Naive thymus-derived CD4-positive, alpha-beta T cell (primary cell): ENCODE data around the gene GSTT4. TPM values are rescaled to one million over a fixed set of nuclear protein-coding genes. Genes with fewer than 3 reads are reported as not detected.
A peak's percentile ranks its signal among the peaks of the same experiment; 100 is the strongest.

ENCODE experiments used
- ATAC-seq: fragments of 150-1000 bp; cut with Tn5 transposase; 2 replicates; pipeline ENCODE4 v1.10.0; 2021; ENCODE audit warnings: mild to moderate bottlenecking, moderate library complexity
- CTCF ChIA-PET: fragments of 350-600 bp; sonication (Branson Sonifier 250); formaldehyde crosslinking; loops from one replicate; lab custom pipeline; 2021; ENCODE audit warnings: antibody characterized with exemption; lab: Charles Lee
- POLR2A ChIA-PET: fragments of 350-600 bp; sonication (Branson Sonifier 250); formaldehyde crosslinking; loops from one replicate; lab custom pipeline; 2021; ENCODE audit warnings: antibody characterized with exemption, inconsistent platforms; lab: Charles Lee
- DNase-seq, 9 donors: peaks; one replicate each; pipeline versions ENCODE4 v3.0.0 to v3.0.0-alpha.2; 2020 to 2022; ENCODE audit warnings: mixed read lengths in 1 of 9
- H3K27ac ChIP-seq: one replicate; pipeline ENCODE4 v1.7.0; 2013; ENCODE audit warnings: mild to moderate bottlenecking, low read depth, low read length, moderate library complexity
- H3K27me3 ChIP-seq, 2 donors: one replicate each; pipeline ENCODE4 v1.7.0; 2013; ENCODE audit warnings: low read length in 2 of 2, mild to moderate bottlenecking in 2 of 2, moderate library complexity in 2 of 2; ENCODE audit not compliant: control insufficient read depth in 2 of 2, insufficient read depth in 2 of 2
- H3K36me3 ChIP-seq, 3 experiments: 1 replicate in 2 of 3; 2 replicates in 1 of 3; pipeline ENCODE4 v1.7.0; 2013; ENCODE audit warnings: low read length in 3 of 3, mild to moderate bottlenecking in 3 of 3, moderate library complexity in 1 of 3; ENCODE audit not compliant: insufficient read depth in 3 of 3, control insufficient read depth in 2 of 3
- H3K4me1 ChIP-seq, 2 donors: one replicate each; pipeline ENCODE4 v1.7.0; 2013; ENCODE audit warnings: low read length in 2 of 2, mild to moderate bottlenecking in 2 of 2, moderate library complexity in 1 of 2; ENCODE audit not compliant: control insufficient read depth in 2 of 2, insufficient read depth in 2 of 2
- H3K4me3 ChIP-seq: 2 replicates; pipeline ENCODE4 v1.7.0; 2013; ENCODE audit warnings: mild to moderate bottlenecking, low read length
- H3K9me3 ChIP-seq, 3 experiments: 1 replicate in 2 of 3; 2 replicates in 1 of 3; pipeline ENCODE4 v1.7.0; 2013; ENCODE audit warnings: low read length in 3 of 3; ENCODE audit not compliant: control insufficient read depth in 2 of 3
- H3K27ac Mint-ChIP-seq, 9 donors: one replicate each; pipeline ENCODE4 v1.8.0; 2020 to 2022; ENCODE audit warnings: mixed read lengths in 9 of 9, mild to moderate bottlenecking in 8 of 9, moderate library complexity in 5 of 9, inconsistent platforms in 2 of 9
- H3K27me3 Mint-ChIP-seq, 5 donors: one replicate each; pipeline ENCODE4 v1.8.0; 2021 to 2022; ENCODE audit warnings: mixed read lengths in 5 of 5, mild to moderate bottlenecking in 1 of 5
- H3K36me3 Mint-ChIP-seq, 5 donors: one replicate each; pipeline ENCODE4 v1.8.0; 2020 to 2022; ENCODE audit warnings: mixed read lengths in 5 of 5, mild to moderate bottlenecking in 3 of 5, inconsistent platforms in 1 of 5
- H3K4me1 Mint-ChIP-seq, 7 donors: one replicate each; pipeline ENCODE4 v1.8.0; 2020 to 2022; ENCODE audit warnings: mixed read lengths in 7 of 7, mild to moderate bottlenecking in 3 of 7, inconsistent platforms in 1 of 7
- H3K4me3 Mint-ChIP-seq, 10 donors: one replicate each; pipeline ENCODE4 v1.8.0; 2020 to 2022; ENCODE audit warnings: mild to moderate bottlenecking in 10 of 10, mixed read lengths in 10 of 10, moderate library complexity in 6 of 10, inconsistent platforms in 2 of 10
- H3K9me3 Mint-ChIP-seq, 11 donors: one replicate each; pipeline ENCODE4 v1.8.0; 2020 to 2022; ENCODE audit warnings: mixed read lengths in 11 of 11, mild to moderate bottlenecking in 4 of 11, inconsistent platforms in 1 of 11, moderate library complexity in 1 of 11
- intact Hi-C, 2 donors: fragments of 100-400 bp; cut with micrococcal nuclease; formaldehyde crosslinking; loops; one replicate each; pipeline ENCODE4 v1.15.1; 2023
- polyA plus RNA-seq, 2 donors: library from polyadenylated mRNA; unstranded; fragments of 300-500 nt; fragmentation: Illumina TruSeq; gene quantifications; one replicate each; pipeline ENCODE4 v1.2.3, GENCODE V29; 2021
- total RNA-seq, 6 experiments: library from RNA in 5 of 6; stranded (reverse) in 5 of 6; gene quantifications; 1 replicate in 5 of 6; 2 replicates in 1 of 6; pipeline ENCODE4 v1.2.3 and lab custom pipeline; 2021 to 2026

The GSTT4 gene
- total and polyA plus RNA-seq, 7 experiments from 2014 or later: not detected

- H3K27me3 Mint-ChIP-seq: no peaks in the 10 kb centered on the region
- Histone ChIP-seq H3K27ac (no peak overlapping the region), H3K36me3 (no peaks in the 10 kb centered on the region), H3K9me3 (no peaks in the 10 kb centered on the region), H3K4me1 (peaks cover 3 to 5% of the 10 kb centered on the region in 2 donors), H3K27me3 (no peaks in the 10 kb centered on the region), H3K4me3 (no peak overlapping the region)
- H3K4me3 Mint-ChIP-seq: peak overlapping the region in 1 of 10 donors; percentile 26
- POLR2A ChIA-PET: interaction anchor here (0.7 to 0.8 kb wide), 2 partner anchors 11 to 53 kb away, joined by 4 read pairs; no protein-coding TSS in a partner anchor
- intact Hi-C loops: no loop called here
- H3K36me3 Mint-ChIP-seq: peaks cover 4 to 37% (median 29%) of the 10 kb centered on the region in 5 donors
- ATAC-seq: no peak
- H3K4me1 Mint-ChIP-seq: peaks cover 11 to 63% (median 39%) of the 10 kb centered on the region in 7 donors
- CTCF ChIA-PET: no interaction called here
- peak overlapping the region in 3 of 9 donors; percentile 13 to 40 (median 25) for H3K27ac Mint-ChIP-seq
- no peak for DNase-seq
- peaks cover 0 to 9% (median 4%) of the 10 kb centered on the region in 11 donors for H3K9me3 Mint-ChIP-seq
These were observed 18.0 kb upstream of the GSTT4 start for GRCh38 chr22:24023204-24023789.

- ATAC-seq (no peak), DNase-seq (no peak)
- Histone ChIP-seq H3K9me3 (no peaks in the 10 kb centered on the region), H3K27me3 (no peaks in the 10 kb centered on the region), H3K27ac (no peak overlapping the region), H3K4me1 (peaks cover 4 to 5% of the 10 kb centered on the region in 2 donors), H3K4me3 (no peak overlapping the region), H3K36me3 (no peaks in the 10 kb centered on the region)
- Mint-ChIP-seq H3K27me3 (no peaks in the 10 kb centered on the region), H3K9me3 (peaks cover 0 to 12% (median 4%) of the 10 kb centered on the region in 11 donors), H3K4me1 (peaks cover 16 to 61% (median 43%) of the 10 kb centered on the region in 7 donors), H3K27ac (no peak overlapping the region), H3K36me3 (peaks cover 12 to 42% (median 35%) of the 10 kb centered on the region in 5 donors), H3K4me3 (no peak overlapping the region)
- ChIA-PET POLR2A (no interaction called here), CTCF (no interaction called here)
- intact Hi-C loops: loop anchor here in 1 of 2 donors (2.0 kb wide), 1 partner anchor 17 kb away; no protein-coding TSS in a partner anchor
These were observed 16.1 kb upstream of the GSTT4 start for GRCh38 chr22:24021304-24021703.

GRCh38 chr22:24016156-24016555 lies 10.9 kb upstream of the GSTT4 start:
- Mint-ChIP-seq H3K4me1 (peaks cover 13 to 60% (median 38%) of the 10 kb centered on the region in 7 donors), H3K4me3 (no peak overlapping the region), H3K9me3 (peaks cover 0 to 7% (median 0%) of the 10 kb centered on the region in 11 donors), H3K27ac (no peak overlapping the region), H3K36me3 (peaks cover 10 to 28% (median 20%) of the 10 kb centered on the region in 5 donors), H3K27me3 (no peaks in the 10 kb centered on the region)
- Histone ChIP-seq H3K36me3 (peaks cover 0 to 4% (median 0%) of the 10 kb centered on the region in 3 experiments), H3K27me3 (no peaks in the 10 kb centered on the region), H3K27ac (no peak overlapping the region), H3K4me1 (peaks cover 4 to 14% of the 10 kb centered on the region in 2 donors), H3K9me3 (no peaks in the 10 kb centered on the region), H3K4me3 (no peak overlapping the region)
- intact Hi-C loops: loop anchor here in 1 of 2 donors (10.0 kb wide), 1 partner anchor 539 kb away; the partner anchor contains the start of genes GUCD1 and SNRPD3
- ChIA-PET POLR2A (no interaction called here), CTCF (interaction anchor here (0.7 kb wide), 1 partner anchor 11 kb away, joined by 4 read pairs; no protein-coding TSS in a partner anchor)
- DNase-seq: no peak
- ATAC-seq: no peak

- intact Hi-C loops: loop anchor here (1.0 to 10.0 kb wide), 6 partner anchors 27 to 544 kb away; partner anchors contain the start of genes GUCD1 (in 2 of the 2) and SNRPD3 (in 2 of the 2)
- peaks cover 6 to 18% (median 13%) of the 10 kb centered on the region in 5 donors for H3K36me3 Mint-ChIP-seq
- H3K4me1 Mint-ChIP-seq: peaks cover 12 to 52% (median 39%) of the 10 kb centered on the region in 7 donors
- DNase-seq: peak in 2 of 9 donors; percentile 10 to 19
- ChIA-PET CTCF (interaction anchor here (1.8 kb wide), 1 partner anchor 26 kb away, joined by 7 read pairs; no protein-coding TSS in a partner anchor), POLR2A (interaction anchor here (0.6 to 2.1 kb wide), 8 partner anchors 14 to 274 kb away, joined by 3 to 12 read pairs (median 6); partner anchors contain the start of gene MIF)
- no peak for ATAC-seq
- H3K9me3 Mint-ChIP-seq: peaks cover 0 to 7% (median 0%) of the 10 kb centered on the region in 11 donors
- peak overlapping the region; percentile 75 for H3K4me3 ChIP-seq
- peaks cover 4 to 10% of the 10 kb centered on the region in 2 donors for H3K4me1 ChIP-seq
- H3K27me3 ChIP-seq: no peaks in the 10 kb centered on the region
- H3K9me3 ChIP-seq: no peaks in the 10 kb centered on the region
- peaks cover 0 to 5% (median 0%) of the 10 kb centered on the region in 3 experiments for H3K36me3 ChIP-seq
- H3K4me3 Mint-ChIP-seq: peak overlapping the region; percentile 88 to 98 (median 96)
- peak overlapping the region; percentile 93 to 99 (median 97) for H3K27ac Mint-ChIP-seq
- H3K27ac ChIP-seq: peak overlapping the region; percentile 78
- no peaks in the 10 kb centered on the region for H3K27me3 Mint-ChIP-seq
These were observed 6.4 kb upstream of the GSTT4 start for GRCh38 chr22:24011735-24012068.

GRCh38 chr22:24010018-24010391 lies 4.8 kb upstream of the GSTT4 start:
- H3K9me3 ChIP-seq: no peaks in the 10 kb centered on the region
- Mint-ChIP-seq H3K4me3 (peak overlapping the region; percentile 42 to 98 (median 74)), H3K27ac (peak overlapping the region; percentile 51 to 99 (median 93)), H3K4me1 (peaks cover 12 to 43% (median 33%) of the 10 kb centered on the region in 7 donors), H3K36me3 (peaks cover 0 to 11% (median 4%) of the 10 kb centered on the region in 5 donors), H3K9me3 (peaks cover 0 to 6% (median 0%) of the 10 kb centered on the region in 11 donors), H3K27me3 (no peaks in the 10 kb centered on the region)
- H3K27me3 ChIP-seq: no peaks in the 10 kb centered on the region
- intact Hi-C loops: loop anchor here in 1 of 2 donors (2.0 to 10.0 kb wide), 2 partner anchors 147 to 545 kb away; partner anchors contain the start of genes GUCD1 and SNRPD3
- POLR2A ChIA-PET: interaction anchor here (1.4 to 2.1 kb wide), 6 partner anchors 16 to 222 kb away, joined by 8 to 60 read pairs (median 10); partner anchors contain the start of genes MIF and SMARCB1
- CTCF ChIA-PET: interaction anchor here (0.9 to 2.0 kb wide), 4 partner anchors 21 to 116 kb away, joined by 3 to 6 read pairs (median 3); partner anchors contain the start of gene MIF
- DNase-seq (no peak), ATAC-seq (no peak)
- peaks cover 4 to 10% of the 10 kb centered on the region in 2 donors for H3K4me1 ChIP-seq
- no peak overlapping the region for H3K4me3 ChIP-seq
- peaks cover 0 to 5% (median 0%) of the 10 kb centered on the region in 3 experiments for H3K36me3 ChIP-seq
- H3K27ac ChIP-seq: peak overlapping the region; percentile 78

- no peak for DNase-seq
- no peaks in the 10 kb centered on the region for H3K27me3 Mint-ChIP-seq
- ATAC-seq: no peak
- POLR2A ChIA-PET: interaction anchor here (1.8 to 2.1 kb wide), 3 partner anchors 29 to 115 kb away, joined by 8 to 60 read pairs (median 8); partner anchors contain the start of gene MIF
- intact Hi-C loops: loop anchor here in 1 of 2 donors (2.0 to 10.0 kb wide), 2 partner anchors 147 to 545 kb away; partner anchors contain the start of genes GUCD1 and SNRPD3
- Histone ChIP-seq H3K27ac (no peak overlapping the region), H3K9me3 (no peaks in the 10 kb centered on the region), H3K4me1 (peaks cover 4 to 10% of the 10 kb centered on the region in 2 donors), H3K27me3 (no peaks in the 10 kb centered on the region), H3K36me3 (peaks cover 0 to 5% (median 0%) of the 10 kb centered on the region in 3 experiments), H3K4me3 (no peak overlapping the region)
- peak overlapping the region in 3 of 10 donors; percentile 42 to 98 (median 77) for H3K4me3 Mint-ChIP-seq
- CTCF ChIA-PET: interaction anchor here (1.2 to 2.0 kb wide), 2 partner anchors 22 to 28 kb away, joined by 3 to 6 read pairs; no protein-coding TSS in a partner anchor
- peak overlapping the region in 8 of 9 donors; percentile 47 to 99 (median 93) for H3K27ac Mint-ChIP-seq
- H3K9me3 Mint-ChIP-seq: peaks cover 0 to 6% (median 0%) of the 10 kb centered on the region in 11 donors
- peaks cover 0 to 8% (median under 1%) of the 10 kb centered on the region in 5 donors for H3K36me3 Mint-ChIP-seq
- peaks cover 12 to 38% (median 30%) of the 10 kb centered on the region in 7 donors for H3K4me1 Mint-ChIP-seq
These were observed 4.2 kb upstream of the GSTT4 start for GRCh38 chr22:24009227-24010017.
